HG02970 (cell line): ENCODE data around the gene LARP1B.
"Not testable (repeated sequence)": the region's sequence is repeated elsewhere in the genome, so short reads cannot be mapped to it uniquely, and the experiment has no call there.

Experiments
- ATAC-seq: cut with Tn5 transposase; IDR thresholded peaks from one replicate; pipeline ENCODE4 v1.9.1; 2021; ENCODE audit warnings: mild to moderate bottlenecking, moderate library complexity, moderate number of reproducible peaks; ENCODE audit not compliant: unreplicated experiment, low FRiP score

Gene LARP1B

DNA sequence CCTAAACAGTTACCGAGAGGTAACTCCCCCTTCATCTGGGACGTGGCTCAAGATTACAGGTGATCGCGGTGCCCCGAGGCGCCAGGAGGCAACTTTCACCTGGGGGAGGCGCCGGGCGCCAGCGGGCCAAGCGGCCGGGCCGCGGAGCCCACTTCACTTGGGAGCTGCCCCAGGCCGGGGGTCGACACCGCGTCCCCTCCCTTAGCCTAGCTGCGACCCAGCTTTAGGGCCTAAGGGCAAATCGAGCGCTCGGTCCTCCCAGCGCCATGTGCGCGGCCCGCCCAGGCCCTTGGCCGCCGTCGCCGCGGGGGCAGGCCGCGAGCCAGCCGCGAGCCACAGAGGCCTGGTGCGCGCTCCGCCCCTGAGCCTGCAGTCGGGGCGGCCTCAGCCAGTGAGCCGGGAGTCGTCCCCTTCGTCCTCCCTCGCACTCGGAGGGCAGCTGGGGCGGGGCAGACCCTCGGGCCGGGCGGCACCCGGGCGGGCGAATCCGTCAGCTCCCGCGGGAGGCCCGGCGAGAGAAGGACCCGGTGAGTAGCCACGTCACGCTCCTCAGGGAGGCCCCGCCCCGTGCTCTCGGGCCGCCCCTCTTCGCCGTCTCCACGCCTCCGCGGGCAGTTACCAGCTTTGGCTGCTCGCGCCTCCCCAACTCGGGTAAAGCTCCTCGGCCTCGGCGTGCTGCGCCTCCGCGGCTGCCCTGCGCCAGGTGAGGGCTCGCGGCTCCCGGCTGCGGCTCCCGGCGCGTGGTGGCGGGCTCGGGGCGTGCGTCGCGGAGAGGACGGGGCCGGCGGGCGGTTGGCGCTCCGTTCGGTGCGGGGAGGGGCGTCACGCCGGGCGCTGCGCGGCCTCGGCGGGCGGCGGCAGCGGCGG lies at the start of gene LARP1B:
Gene LARP1B (plus strand): TSS at position 614 of the 867 bp plus-strand sequence. CDS start 13,640 bp downstream, outside the sequence.
- ATAC-seq: peak; percentile 91

- no peak for ATAC-seq
These were observed 35.8 kb upstream of the LARP1B start for GRCh38 chr4:128025319-128025718.

DNA sequence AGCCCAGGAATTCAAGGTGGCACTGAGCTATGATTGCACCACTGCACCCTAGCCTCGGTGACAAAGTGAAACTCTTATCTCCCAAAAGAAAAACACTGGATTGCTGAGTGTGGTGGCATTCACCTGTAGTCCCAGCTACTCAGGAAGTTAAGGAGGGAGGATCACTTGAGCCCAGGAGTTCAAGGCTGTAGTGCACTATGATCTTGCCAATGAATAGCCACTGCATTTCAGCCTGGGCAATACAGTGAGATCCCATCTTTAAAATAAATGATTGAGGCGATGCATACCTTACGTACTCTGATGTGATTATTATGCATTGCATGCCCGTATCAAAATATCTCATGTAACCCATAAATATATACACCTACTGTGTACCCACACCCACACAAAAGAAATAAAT lies 31.2 kb upstream of the LARP1B start:
- no peak for ATAC-seq

GRCh38 chr4:128031756-128032384 lies 29.2 kb upstream of the LARP1B start:
- ATAC-seq: no peak

- ATAC-seq: no peak
These were observed 21.5 kb upstream of the LARP1B start for GRCh38 chr4:128039568-128039967.

- not testable (repeated sequence) for ATAC-seq
These were observed 14.1 kb upstream of the LARP1B start for GRCh38 chr4:128047019-128047418.

DNA sequence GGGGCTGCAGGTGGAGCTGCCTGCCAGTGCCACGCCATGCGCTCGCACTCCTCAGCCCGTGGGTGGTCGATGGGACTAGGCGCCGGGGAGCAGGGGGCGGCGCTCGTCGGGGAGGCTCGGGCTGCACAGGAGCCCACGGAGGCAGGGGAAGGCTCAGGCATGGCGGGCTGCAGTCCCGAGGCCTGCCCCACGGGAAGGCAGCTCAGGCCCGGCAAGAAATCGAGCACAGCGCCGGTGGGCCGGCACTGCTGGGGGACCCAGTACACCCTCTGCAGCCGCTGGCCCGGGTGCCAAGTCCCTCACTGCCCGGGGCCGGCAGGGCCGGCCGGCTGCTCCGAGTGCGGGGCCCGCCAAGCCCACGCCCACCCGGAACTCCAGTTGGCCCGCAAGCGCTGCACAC lies 13.6 kb upstream of the LARP1B start:
- ATAC-seq: not testable (repeated sequence)

- not testable (repeated sequence) for ATAC-seq
These were observed 9.9 kb upstream of the LARP1B start for GRCh38 chr4:128051229-128051628.

- ATAC-seq: not testable (repeated sequence)
These were observed 6.2 kb upstream of the LARP1B start for GRCh38 chr4:128054907-128055306.

GRCh38 chr4:128055441-128056206 lies 5.5 kb upstream of the LARP1B start:
- ATAC-seq: not testable (repeated sequence)

GRCh38 chr4:128056396-128056795 lies 4.7 kb upstream of the LARP1B start:
- no peak for ATAC-seq

DNA sequence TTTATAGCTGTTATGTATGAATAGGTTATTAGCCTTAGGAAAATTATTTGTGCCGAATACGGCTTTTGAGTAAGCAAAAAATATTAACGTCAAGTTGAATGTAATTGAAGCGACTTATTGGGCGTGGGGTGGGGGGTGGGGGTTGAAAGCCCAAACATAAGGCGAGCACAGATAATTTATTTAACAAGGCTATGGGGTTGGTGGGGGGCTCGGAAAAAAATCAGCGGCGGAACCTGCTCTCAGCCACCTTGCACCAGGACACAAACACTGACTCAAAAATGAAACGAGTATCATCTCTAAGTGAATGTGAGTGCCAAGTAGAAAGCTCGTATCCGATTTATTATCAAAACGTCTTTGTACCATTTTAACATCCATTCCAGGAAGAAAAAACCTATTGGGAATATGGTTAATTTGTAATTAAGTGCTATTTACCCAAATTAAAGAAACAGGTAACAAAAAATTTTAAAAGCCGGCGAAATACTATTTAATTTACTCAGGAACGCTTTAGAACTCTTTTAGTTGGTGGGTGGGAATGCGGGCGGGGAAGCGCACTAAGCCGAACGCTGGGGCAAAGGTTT lies 902 bp upstream of the LARP1B start:
- no peak for ATAC-seq

DNA sequence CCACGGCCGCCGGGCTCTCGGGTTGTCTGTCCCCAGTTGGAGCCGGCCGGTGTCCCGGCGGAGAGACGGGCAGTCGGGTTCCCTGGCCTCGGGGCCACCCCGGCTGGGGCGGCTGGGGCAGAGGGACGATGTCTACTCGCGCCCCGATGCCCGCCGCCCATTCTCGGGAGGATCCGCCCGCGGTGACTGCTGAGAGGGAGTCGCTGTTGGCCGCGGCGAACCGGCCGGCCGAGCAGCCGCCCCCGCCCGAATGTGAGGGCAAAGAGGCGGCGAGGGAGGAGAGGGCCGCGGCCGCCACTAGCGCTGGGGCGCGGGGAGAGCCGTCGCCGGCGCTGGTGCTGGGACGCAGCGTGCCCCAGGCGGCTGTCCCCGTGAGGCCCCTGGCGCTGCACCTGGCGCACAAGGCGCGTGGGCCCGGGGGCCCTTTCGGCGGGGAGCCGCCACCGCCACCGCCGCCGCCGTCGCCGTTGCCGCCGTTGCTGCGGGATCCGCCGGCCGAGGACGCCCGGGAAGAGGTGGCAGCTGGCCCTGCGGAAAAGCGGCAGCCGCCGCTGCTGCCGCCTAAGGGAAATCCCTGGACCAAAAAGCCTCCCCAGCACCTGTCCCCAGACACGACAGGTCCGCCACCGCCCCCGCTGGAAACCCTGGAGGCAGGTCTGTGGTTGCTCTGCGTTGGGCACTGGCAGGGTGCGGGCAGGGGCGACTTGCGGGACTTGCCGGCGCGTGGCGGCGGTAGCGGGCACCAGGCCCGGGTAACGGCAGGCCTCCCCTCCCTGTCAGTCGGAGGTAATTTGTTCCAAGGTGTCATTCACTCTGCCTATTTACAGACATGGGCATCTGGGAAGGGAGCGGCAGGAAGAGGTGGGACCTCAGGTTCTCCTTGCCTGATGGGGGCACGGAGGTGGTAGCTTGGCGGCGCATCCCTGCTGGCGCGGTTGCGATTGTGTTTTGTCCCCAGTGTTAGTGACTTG lies 739 bp downstream of the LARP1B start:
- ATAC-seq: peak; percentile 36

DNA sequence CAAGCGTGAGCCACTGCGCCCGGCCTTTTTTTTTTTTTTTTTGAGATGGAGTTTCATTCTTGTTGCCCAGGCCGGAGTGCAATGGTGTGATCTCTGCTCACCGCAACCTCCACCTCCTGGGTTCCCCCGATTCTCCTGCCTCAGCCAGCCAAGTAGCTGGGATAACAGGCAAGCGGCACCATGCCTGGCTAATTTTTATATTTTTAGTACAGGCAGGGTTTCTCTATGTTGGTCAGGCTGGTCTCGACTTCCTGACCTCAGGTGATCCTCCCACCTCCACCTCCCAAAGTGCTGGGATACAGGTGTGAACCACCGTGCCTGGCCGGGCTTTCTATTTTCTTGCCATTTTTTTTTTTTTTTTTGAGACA lies 5.3 kb downstream of the LARP1B start:
- ATAC-seq: not testable (repeated sequence)

- ATAC-seq: no peak
These were observed 7.8 kb downstream of the LARP1B start for GRCh38 chr4:128068918-128069317.

GRCh38 chr4:128076464-128076863 lies 15.4 kb downstream of the LARP1B start:
- no peak for ATAC-seq

- ATAC-seq: not testable (repeated sequence)
These were observed 34.2 kb downstream of the LARP1B start for GRCh38 chr4:128095293-128095692.

DNA sequence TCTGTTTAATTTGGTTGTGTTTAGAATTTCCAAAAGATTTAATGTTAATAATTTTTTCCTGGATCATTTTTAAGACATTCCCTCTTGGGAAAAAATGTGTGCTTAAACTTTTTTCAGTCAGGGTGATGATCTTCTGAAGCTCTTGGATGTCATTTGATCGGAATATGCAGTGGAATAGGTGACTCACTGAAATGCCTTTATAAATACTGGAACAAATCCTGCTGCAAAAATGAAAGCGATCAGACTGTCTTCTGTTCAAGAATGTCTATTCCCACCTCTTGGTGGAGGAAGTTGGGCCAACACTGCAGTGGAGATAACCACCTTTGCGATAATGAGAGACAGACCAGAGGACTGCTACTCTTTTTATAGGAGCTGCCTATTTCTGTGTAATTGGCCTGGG lies 46.7 kb downstream of the LARP1B start:
- ATAC-seq: no peak

GRCh38 chr4:128123036-128123435 lies 61.9 kb downstream of the LARP1B start:
- no peak for ATAC-seq

GRCh38 chr4:128130621-128131020 lies 69.5 kb downstream of the LARP1B start:
- ATAC-seq: no peak
